ENCODE results near the gene RYK.
"Not testable (repeated sequence)": the region's sequence is repeated elsewhere in the genome, so short reads cannot be mapped to it uniquely, and the experiment has no call there.

RYK gene

GRCh38 chr3:134216191-134216764 is 34.4 kb downstream of the RYK start:
- no peak for DNase-seq

GRCh38 chr3:134214239-134214638 is 36.4 kb downstream of the RYK start:
- no peak for DNase-seq

GRCh38 chr3:134212967-134213665 is 37.5 kb downstream of the RYK start:
- DNase-seq = peak; percentile 66 to 77

- peak; percentile 85 to 93 for DNase-seq
Measured at GRCh38 chr3:134211797-134212196, 38.9 kb downstream of the RYK start.

- DNase-seq = no peak
Measured at GRCh38 chr3:134205451-134205850, 45.2 kb downstream of the RYK start.

- no peak for DNase-seq
Measured at GRCh38 chr3:134201201-134202130, 49.2 kb downstream of the RYK start.

GRCh38 chr3:134199880-134200279 is 50.8 kb downstream of the RYK start:
- DNase-seq = not testable (repeated sequence)

GRCh38 chr3:134199240-134199639 is 51.4 kb downstream of the RYK start:
- DNase-seq = no peak

GRCh38 chr3:134198414-134198813 is 52.2 kb downstream of the RYK start:
- DNase-seq = no peak

GRCh38 chr3:134197681-134198261 is 52.9 kb downstream of the RYK start:
- peak; percentile 74 to 92 for DNase-seq

GRCh38 chr3:134194247-134194646 is 56.4 kb downstream of the RYK start:
- no peak for DNase-seq

GRCh38 chr3:134190250-134190649 is 60.4 kb downstream of the RYK start:
- no peak for DNase-seq

- DNase-seq = no peak
Measured at GRCh38 chr3:134189849-134190248, 60.8 kb downstream of the RYK start.

- no peak for DNase-seq
Measured at GRCh38 chr3:134186391-134186790, 64.3 kb downstream of the RYK start.

- DNase-seq = no peak
Measured at GRCh38 chr3:134180761-134181160, 69.9 kb downstream of the RYK start.

- no peak for DNase-seq
Measured at GRCh38 chr3:134179508-134179907, 71.2 kb downstream of the RYK start.

- DNase-seq = no peak
Measured at GRCh38 chr3:134163096-134163495, 87.6 kb downstream of the RYK start.

GRCh38 chr3:134161898-134162615 is 88.6 kb downstream of the RYK start:
- DNase-seq = no peak

GRCh38 chr3:134155446-134155845 is 95.2 kb downstream of the RYK start:
- DNase-seq = no peak

- DNase-seq = no peak
Measured at GRCh38 chr3:134153761-134154160, 96.9 kb downstream of the RYK start.

GRCh38 chr3:134150476-134150875 is 100.2 kb downstream of the RYK start:
- DNase-seq = no peak

- no peak for DNase-seq
Measured at GRCh38 chr3:134149286-134149685, 101.4 kb downstream of the RYK start.

- no peak for DNase-seq
Measured at GRCh38 chr3:134148534-134148933, 102.1 kb downstream of the RYK start.

Data from Kasumi-1 (cell line).